Tibial nerve (tissue), 4 donors: ENCODE measurements around the gene ZNF281. TPM values are rescaled to one million over a fixed set of nuclear protein-coding genes. Genes with fewer than 3 reads are reported as not detected.

ENCODE experiments used
- DNase-seq, 2 donors: peaks; one replicate each; pipeline ENCODE4 v3.0.0-alpha.2; 2019; ENCODE audit warnings: low spot score in 2 of 2
- H3K27ac ChIP-seq, 4 donors: fragments of 200-600 bp; sonication (generic) in 3 of 4; one replicate each; pipeline ENCODE4 v1.5.1; 2017 to 2019; ENCODE audit warnings: mild to moderate bottlenecking in 1 of 4
- H3K27me3 ChIP-seq, 2 donors: fragments of 200-600 bp; sonication (generic) in 1 of 2; one replicate each; pipeline versions ENCODE4 v1.5.1 to v1.6.0; 2017 to 2019
- H3K36me3 ChIP-seq, 3 donors: fragments of 200-600 bp; sonication (generic); one replicate each; pipeline ENCODE4 v1.5.1; 2018 to 2019
- H3K4me1 ChIP-seq, 4 donors: fragments of 200-600 bp; sonication (generic) in 3 of 4; one replicate each; pipeline ENCODE4 v1.5.1; 2017 to 2019
- H3K4me3 ChIP-seq, 4 donors: fragments of 200-600 bp; sonication (generic) in 3 of 4; one replicate each; pipeline ENCODE4 v1.5.1; 2017 to 2019; ENCODE audit warnings: mild to moderate bottlenecking in 1 of 4, moderate library complexity in 1 of 4
- H3K9me3 ChIP-seq, 4 donors: fragments of 200-600 bp; sonication (generic) in 3 of 4; one replicate each; pipeline ENCODE4 v1.5.1; 2017 to 2019
- CTCF ChIP-seq, 5 experiments: fragments of 200-600 bp in 3 of 5; fragments of 450-650 bp in 2 of 5; sonication (generic) in 3 of 5; IDR thresholded peaks; one replicate each; pipeline ENCODE4 v1.5.1; 2016 to 2019; ENCODE audit warnings: antibody characterized with exemption in 5 of 5, mild to moderate bottlenecking in 3 of 5, moderate library complexity in 2 of 5
- EP300 ChIP-seq, 2 donors: sonication (generic); formaldehyde crosslinking; IDR thresholded peaks; one replicate each; pipeline ENCODE4 v1.6.1; 2017; ENCODE audit warnings: antibody characterized with exemption in 2 of 2, mild to moderate bottlenecking in 1 of 2
- POLR2A ChIP-seq, 2 donors: fragments of 450-650 bp; IDR thresholded peaks; one replicate each; pipeline ENCODE4 v1.6.1; 2017; ENCODE audit warnings: antibody characterized with exemption in 2 of 2, mild to moderate bottlenecking in 2 of 2, moderate library complexity in 2 of 2
- WGBS, 2 donors: methylation state at CpG; one replicate each; pipeline ENCODE4 v1.1.5; 2018; 5-methylcytosine and 5-hydroxymethylcytosine counted together
- total RNA-seq, 4 donors: library from RNA; depleted of rRNA; stranded (reverse); fragments of >200 nt; gene quantifications; one replicate each; pipeline ENCODE4 v1.1.0, GENCODE V29; 2016

Gene ZNF281
- total RNA-seq, 4 donors from 2014 or later: 8.0 to 12.9 (median 8.9) TPM

DNA sequence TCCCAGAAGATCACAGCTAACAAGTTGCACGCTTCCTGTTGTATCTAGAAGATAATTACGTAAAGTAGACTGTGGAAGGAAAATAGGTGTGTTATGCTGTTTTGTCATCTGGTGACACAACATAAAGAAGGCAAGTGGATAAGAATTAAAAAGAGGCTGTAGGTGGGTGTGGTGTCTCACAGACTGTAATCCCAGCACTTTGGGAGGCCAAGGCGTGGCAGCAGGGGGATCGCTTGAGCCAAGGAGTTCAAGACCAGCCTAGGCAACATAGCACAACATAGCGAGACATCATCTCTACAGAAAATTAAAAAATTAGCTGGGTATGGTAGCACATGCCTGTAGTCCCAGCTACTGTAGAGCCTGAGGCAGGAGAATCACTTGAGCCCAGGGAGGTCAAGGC is 17.9 kb upstream of the ZNF281 start:
- H3K27ac ChIP-seq: no peak overlapping the region
- H3K4me3 ChIP-seq: no peak overlapping the region
- DNase-seq: no peak
- H3K36me3 ChIP-seq: no peaks in the 10 kb centered on the region
- H3K4me1 ChIP-seq: peaks cover 0 to 7% (median 0%) of the 10 kb centered on the region in 4 donors
- TF ChIP-seq EP300 (IDR thresholded peaks at IDR 0.05) (no peak), POLR2A (IDR thresholded peaks at IDR 0.05) (no peak), CTCF (IDR thresholded peaks at IDR 0.05) (no peak)
- H3K27me3 ChIP-seq: no peaks in the 10 kb centered on the region
- H3K9me3 ChIP-seq: no peaks in the 10 kb centered on the region
- 91 to 93% methylated on average over 5 of the region's 5 CpGs for WGBS, 2 donors

DNA sequence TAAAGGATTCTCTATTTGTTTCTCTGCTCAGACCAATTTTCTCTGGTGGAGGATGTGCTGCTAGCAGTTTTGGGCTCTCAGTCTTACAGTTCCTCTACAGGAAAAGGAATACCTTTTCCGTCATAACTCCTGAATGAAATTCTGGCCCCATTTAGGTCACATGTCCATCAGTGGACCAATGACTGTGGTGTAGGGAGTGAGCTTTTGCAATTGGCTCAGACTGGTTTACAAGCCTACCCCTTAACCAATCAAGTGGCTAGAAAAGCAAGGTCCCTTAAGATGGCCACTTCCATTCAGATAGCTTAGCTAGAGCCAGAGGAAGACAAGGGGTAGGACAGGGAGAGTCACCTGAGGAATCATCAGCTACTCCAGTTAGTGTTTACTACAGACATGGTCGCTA is 16.4 kb upstream of the ZNF281 start:
- no peaks in the 10 kb centered on the region for H3K36me3 ChIP-seq
- H3K4me3 ChIP-seq: no peak overlapping the region
- H3K27me3 ChIP-seq: no peaks in the 10 kb centered on the region
- no peak overlapping the region for H3K27ac ChIP-seq
- 89 to 96% methylated on average over 2 of the region's 2 CpGs for WGBS, 2 donors
- no peak for TF ChIP-seq CTCF (IDR thresholded peaks at IDR 0.05)
- TF ChIP-seq EP300 (IDR thresholded peaks at IDR 0.05): no peak
- no peak for TF ChIP-seq POLR2A (IDR thresholded peaks at IDR 0.05)
- peaks cover 0 to 7% (median 0%) of the 10 kb centered on the region in 4 donors for H3K4me1 ChIP-seq
- no peak for DNase-seq
- no peaks in the 10 kb centered on the region for H3K9me3 ChIP-seq

DNA sequence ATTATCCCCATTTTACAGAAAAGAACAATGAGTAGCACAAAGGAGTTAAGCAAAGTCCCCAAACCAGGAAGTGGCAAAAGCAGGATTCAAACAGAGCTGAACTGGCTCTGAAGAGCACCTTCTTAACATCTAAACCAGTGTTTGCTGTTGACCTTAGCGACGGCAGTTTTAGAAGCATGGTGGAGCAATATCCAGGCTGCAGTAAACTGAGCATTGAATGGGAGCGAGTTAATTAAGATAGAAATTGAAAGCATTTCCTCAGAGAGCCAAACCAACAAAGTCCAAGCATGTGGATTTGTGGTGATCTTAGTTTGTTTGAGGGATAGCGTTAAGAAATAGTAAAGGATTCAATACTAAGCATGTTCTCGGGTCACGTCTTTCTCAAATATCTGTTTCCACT is 13.4 kb upstream of the ZNF281 start:
- DNase-seq: no peak
- no peaks in the 10 kb centered on the region for H3K4me1 ChIP-seq
- 89 to 92% methylated on average over 6 of the region's 6 CpGs for WGBS, 2 donors
- no peaks in the 10 kb centered on the region for H3K36me3 ChIP-seq
- no peak overlapping the region for H3K27ac ChIP-seq
- H3K27me3 ChIP-seq: no peaks in the 10 kb centered on the region
- H3K9me3 ChIP-seq: no peaks in the 10 kb centered on the region
- H3K4me3 ChIP-seq: no peak overlapping the region
- TF ChIP-seq POLR2A (IDR thresholded peaks at IDR 0.05) (no peak), EP300 (IDR thresholded peaks at IDR 0.05) (no peak), CTCF (IDR thresholded peaks at IDR 0.05) (no peak)

DNA sequence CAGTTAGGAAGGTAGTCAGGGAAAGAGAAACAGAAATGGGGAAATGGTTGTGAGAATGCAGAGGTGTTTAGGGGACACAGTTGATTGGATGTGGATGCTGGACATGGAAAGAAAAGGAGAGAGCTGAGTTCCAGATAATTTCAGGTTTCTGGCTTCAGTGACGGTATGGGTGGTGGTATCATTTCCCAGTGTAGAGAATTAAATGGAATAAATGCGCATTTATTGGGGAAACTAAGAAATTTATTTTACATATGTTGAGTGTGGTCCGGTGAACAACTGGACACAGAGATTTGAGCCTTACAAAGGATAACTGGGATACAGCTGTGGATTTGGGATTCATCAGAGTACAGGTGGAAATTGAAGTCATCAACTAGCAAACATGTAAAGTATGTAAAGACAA is 12.4 kb upstream of the ZNF281 start:
- Histone ChIP-seq H3K4me1 (no peaks in the 10 kb centered on the region), H3K36me3 (no peaks in the 10 kb centered on the region), H3K27ac (no peak overlapping the region), H3K9me3 (no peaks in the 10 kb centered on the region), H3K4me3 (no peak overlapping the region), H3K27me3 (no peaks in the 10 kb centered on the region)
- no peak for TF ChIP-seq POLR2A (IDR thresholded peaks at IDR 0.05)
- no peak for TF ChIP-seq CTCF (IDR thresholded peaks at IDR 0.05)
- TF ChIP-seq EP300 (IDR thresholded peaks at IDR 0.05): no peak
- no peak for DNase-seq
- WGBS, 2 donors: 93 to 94% methylated on average over 3 of the region's 3 CpGs

DNA sequence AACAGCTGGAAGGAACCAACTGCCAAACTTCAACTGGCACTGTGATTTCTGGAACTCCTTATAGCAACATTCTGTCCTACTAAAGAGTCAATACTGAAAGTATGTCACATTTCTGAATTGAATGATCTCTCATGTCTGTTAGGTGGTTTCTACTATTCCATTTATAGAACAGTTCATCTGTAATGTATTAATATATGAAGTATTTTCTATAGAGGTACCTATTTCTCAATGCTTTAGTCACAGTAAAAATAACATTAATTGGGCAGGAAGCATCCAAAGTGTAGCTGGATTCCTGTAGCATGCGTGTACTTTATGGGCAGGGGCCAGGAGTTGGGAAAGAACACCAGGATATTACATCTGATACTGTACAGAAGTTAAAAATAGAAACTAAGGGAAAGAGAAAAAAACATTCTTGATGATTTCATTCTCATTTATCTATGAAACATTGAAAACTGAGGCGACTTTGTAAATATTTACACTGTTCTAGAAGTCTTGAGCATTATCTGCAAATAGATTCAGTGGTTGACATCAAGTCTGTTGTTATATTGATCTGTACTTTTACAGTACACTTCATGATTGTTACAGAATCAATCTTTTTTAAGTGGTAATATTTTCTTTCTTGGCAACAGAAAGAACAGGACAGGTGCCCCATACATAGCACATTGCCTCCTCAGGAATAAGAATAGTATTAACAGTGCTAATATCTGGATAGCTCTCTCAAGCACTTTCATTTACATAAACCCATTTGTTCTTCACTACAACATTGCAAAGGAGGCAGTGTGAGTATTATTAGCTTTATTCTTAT is 6.2 kb upstream of the ZNF281 start:
- Histone ChIP-seq H3K27me3 (no peaks in the 10 kb centered on the region), H3K4me1 (peaks cover 0 to 20% (median 0%) of the 10 kb centered on the region in 4 donors), H3K27ac (peak overlapping the region in 2 of 4 donors; percentile 51 to 70), H3K4me3 (no peak overlapping the region), H3K9me3 (no peaks in the 10 kb centered on the region), H3K36me3 (no peaks in the 10 kb centered on the region)
- DNase-seq: peak; percentile 34 to 77
- TF ChIP-seq CTCF (IDR thresholded peaks at IDR 0.05) (no peak), EP300 (IDR thresholded peaks at IDR 0.05) (peak; percentile 27 to 84)
- WGBS, 2 donors: 42 to 45% methylated on average over 2 of the region's 2 CpGs
